OCI-LY3 (cell line): Measurements from ENCODE around the gene SDK2.
"Not testable (repeated sequence)": the region's sequence is repeated elsewhere in the genome, so short reads cannot be mapped to it uniquely, and the experiment has no call there.

Source experiments
- H2AFZ ChIP-seq: fragments of 200-600, 300-600 bp; shearing (Covaris generic); 2 replicates; pipeline ENCODE4 v1.6.0; 2014; ENCODE audit warnings: antibody characterized with exemption, low read depth, low read length
- H3K27ac ChIP-seq: fragments of 200-600, 300-600 bp; sonication (generic); 2 replicates; pipeline ENCODE4 v1.5.1; 2014; ENCODE audit warnings: mild to moderate bottlenecking, low read length, moderate library complexity, mixed read lengths
- H3K27me3 ChIP-seq: fragments of 200-600, 300-600 bp; sonication (generic); 2 replicates; pipeline ENCODE4 v1.6.1; 2014; ENCODE audit warnings: low read depth, low read length, mixed read lengths
- H3K36me3 ChIP-seq: fragments of 200-600, 300-600 bp; sonication (generic); replicated peaks from 2 replicates; pipeline ENCODE3; 2014; ENCODE audit warnings: low read depth, low read length, mixed read lengths
- H3K4me1 ChIP-seq: fragments of 300-600, 200-600 bp; sonication (generic); 2 replicates; pipeline ENCODE4 v1.6.1; 2014; ENCODE audit warnings: low read length, mixed read lengths
- H3K4me2 ChIP-seq: fragments of 200-600, 300-600 bp; sonication (generic); 2 replicates; pipeline ENCODE4 v1.6.1; 2014; ENCODE audit warnings: low read length, mixed read lengths
- H3K4me3 ChIP-seq: fragments of 300-600, 200-600 bp; sonication (generic); 2 replicates; pipeline ENCODE4 v1.5.1; 2014; ENCODE audit warnings: antibody characterized with exemption, mild to moderate bottlenecking, low read length, moderate library complexity
- H3K79me2 ChIP-seq: fragments of 300-600, 200-600 bp; shearing (Covaris generic); 2 replicates; pipeline ENCODE4 v1.6.1; 2014; ENCODE audit warnings: mild to moderate bottlenecking, low read length, mixed read lengths
- H3K9ac ChIP-seq: fragments of 300-600, 200-600 bp; shearing (Covaris generic); 2 replicates; pipeline ENCODE4 v1.6.0; 2014; ENCODE audit warnings: mild to moderate bottlenecking, low read length, moderate library complexity
- H3K9me3 ChIP-seq: fragments of 200-600, 300-600 bp; shearing (Covaris generic); 2 replicates; pipeline ENCODE4 v1.6.1; 2014; ENCODE audit warnings: low read length, mixed read lengths; ENCODE audit not compliant: insufficient read depth
- H4K20me1 ChIP-seq: fragments of 200-600, 300-600 bp; sonication (generic); 2 replicates; pipeline ENCODE4 v1.6.1; 2016; ENCODE audit warnings: low read length, mixed read lengths; ENCODE audit not compliant: insufficient read depth
- CTCF ChIP-seq: fragments of 200-600, 300-600 bp; sonication (generic); IDR thresholded peaks from 2 replicates; pipeline ENCODE4 v1.5.1; 2014; ENCODE audit warnings: antibody characterized with exemption, low read length, low read depth
- EZH2phosphoT487 ChIP-seq: fragments of 200-600 bp; shearing (Covaris generic); IDR thresholded peaks from 2 replicates; pipeline ENCODE4 v1.6.1; 2018; ENCODE audit warnings: antibody characterized with exemption, mixed run types, low read depth

Gene SDK2

DNA sequence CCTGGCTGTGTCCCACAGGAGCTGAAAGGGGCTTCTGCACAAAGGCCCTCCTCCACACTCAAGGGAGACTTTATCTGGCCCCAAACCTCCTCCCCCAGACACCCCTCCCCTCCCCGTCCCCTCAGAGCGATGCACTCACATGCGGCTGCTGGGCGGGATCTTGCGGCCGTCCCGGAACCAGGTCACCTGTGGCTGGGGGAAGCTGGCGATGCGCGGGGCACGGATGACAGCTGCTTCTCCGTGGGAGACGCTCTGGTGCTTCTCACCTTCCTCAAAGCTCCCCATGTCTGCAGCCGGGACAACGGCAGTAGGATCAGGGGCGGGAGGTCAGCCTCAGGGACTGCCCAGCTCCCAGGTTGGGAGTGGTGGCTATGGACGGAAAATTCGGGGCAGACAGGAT, 188.5 kb downstream of the SDK2 start:
- H3K4me3 ChIP-seq = no peak overlapping the region
- no peaks in the 10 kb centered on the region for H3K9me3 ChIP-seq
- no peaks in the 10 kb centered on the region for H3K36me3 ChIP-seq
- no peak overlapping the region for H2AFZ ChIP-seq
- H3K9ac ChIP-seq = no peak overlapping the region
- no peak overlapping the region for H3K27ac ChIP-seq
- no peaks in the 10 kb centered on the region for H3K79me2 ChIP-seq
- peaks cover 4% of the 10 kb centered on the region for H3K27me3 ChIP-seq
- H3K4me1 ChIP-seq = no peaks in the 10 kb centered on the region
- no peaks in the 10 kb centered on the region for H4K20me1 ChIP-seq
- no peak overlapping the region for H3K4me2 ChIP-seq
- no peak for TF ChIP-seq CTCF
- TF ChIP-seq EZH2phosphoT487 = no peak

- Histone ChIP-seq H3K27ac (no peak overlapping the region), H3K27me3 (peaks cover 4% of the 10 kb centered on the region), H3K4me2 (no peak overlapping the region), H3K36me3 (no peaks in the 10 kb centered on the region), H3K79me2 (no peaks in the 10 kb centered on the region), H3K9me3 (no peaks in the 10 kb centered on the region), H4K20me1 (no peaks in the 10 kb centered on the region), H2AFZ (no peak overlapping the region), H3K4me1 (no peaks in the 10 kb centered on the region), H3K9ac (no peak overlapping the region), H3K4me3 (no peak overlapping the region)
- TF ChIP-seq EZH2phosphoT487 (no peak), CTCF (no peak)
Measured at GRCh38 chr17:73455050-73455687, 189.1 kb downstream of the SDK2 start.

- not testable (repeated sequence) for H3K36me3 ChIP-seq, H2AFZ ChIP-seq, H3K4me2 ChIP-seq, H3K79me2 ChIP-seq, H3K4me3 ChIP-seq, H3K9me3 ChIP-seq, H3K27me3 ChIP-seq, H3K27ac ChIP-seq, H4K20me1 ChIP-seq, H3K4me1 ChIP-seq, H3K9ac ChIP-seq
Measured at GRCh38 chr17:73453494-73453893, 190.8 kb downstream of the SDK2 start.

DNA sequence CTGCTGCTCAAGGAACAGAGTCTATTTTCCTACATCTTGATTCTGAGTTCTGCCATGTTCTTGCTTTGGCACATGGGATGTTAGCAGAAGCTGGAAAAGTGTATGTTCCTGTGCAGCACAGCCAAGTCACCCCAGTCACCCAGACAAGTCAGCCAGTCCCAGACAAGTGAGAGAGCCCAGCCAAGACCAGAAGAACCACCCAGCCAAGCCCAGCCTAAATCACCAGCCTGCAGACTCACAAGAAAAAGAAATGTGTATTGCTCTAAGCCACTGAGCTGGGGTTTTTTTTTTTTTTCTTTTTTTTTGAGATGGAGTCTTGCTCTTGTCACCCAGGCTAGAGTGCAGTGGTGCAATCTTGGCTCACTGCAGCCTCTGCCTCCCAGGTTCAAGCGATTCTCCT, 191.2 kb downstream of the SDK2 start:
- H4K20me1 ChIP-seq = no peaks in the 10 kb centered on the region
- no peaks in the 10 kb centered on the region for H3K36me3 ChIP-seq
- no peaks in the 10 kb centered on the region for H3K9me3 ChIP-seq
- no peaks in the 10 kb centered on the region for H3K4me1 ChIP-seq
- H3K4me3 ChIP-seq = no peak overlapping the region
- no peak overlapping the region for H3K4me2 ChIP-seq
- H3K27me3 ChIP-seq = peaks cover 4% of the 10 kb centered on the region
- TF ChIP-seq CTCF (no peak), EZH2phosphoT487 (no peak)
- no peak overlapping the region for H3K27ac ChIP-seq
- H3K79me2 ChIP-seq = no peaks in the 10 kb centered on the region
- no peak overlapping the region for H2AFZ ChIP-seq
- no peak overlapping the region for H3K9ac ChIP-seq
